AG04449 (cell line): ENCODE data around the gene FXYD7.
"Not testable (repeated sequence)": the region's sequence is repeated elsewhere in the genome, so short reads cannot be mapped to it uniquely, and the experiment has no call there.

Experiments
- CTCF ChIA-PET: fragments of 350-600 bp; formaldehyde crosslinking; extraction: SDS; loops from one replicate; lab custom pipeline; 2021; ENCODE audit warnings: antibody characterized with exemption; lab: Yijun Ruan, JAX
- POLR2A ChIA-PET: fragments of 400-600, 350-600 bp; formaldehyde crosslinking; extraction: SDS; loops from one replicate; lab custom pipeline; 2020; ENCODE audit warnings: antibody characterized with exemption, inconsistent platforms; lab: Yijun Ruan, JAX
- DNase-seq: peaks from one replicate; pipeline ENCODE4 v3.0.0-alpha.2; 2010; ENCODE audit warnings: low read depth, low spot score
- H3K4me3 ChIP-seq: 2 replicates; pipeline ENCODE4 v1.5.1; 2011; ENCODE audit warnings: low read depth, mild to moderate bottlenecking, control low read depth, low read length
- CTCF ChIP-seq: IDR thresholded peaks from one replicate; pipeline ENCODE4 v1.5.1; 2011; ENCODE audit warnings: mild to moderate bottlenecking, moderate library complexity, low read length, control low read depth, inconsistent platforms; ENCODE audit not compliant: insufficient read depth; ENCODE audit errors: missing control alignments

The FXYD7 gene

GRCh38 chr19:35151273-35152065 is 8.4 kb downstream of the FXYD7 start:
- ChIA-PET CTCF (interaction anchor here (0.9 to 6.5 kb wide), 6 partner anchors 8 to 108 kb away, joined by 3 to 104 read pairs (median 4); partner anchors contain the start of genes FXYD7 and LGI4), POLR2A (no interaction called here)
- TF ChIP-seq CTCF: no peak
- no peak overlapping the region for H3K4me3 ChIP-seq
- DNase-seq: no peak

- H3K4me3 ChIP-seq, DNase-seq, POLR2A ChIA-PET: not testable (repeated sequence)
- CTCF ChIA-PET: interaction anchor here (0.9 to 6.5 kb wide), 13 partner anchors 10 to 108 kb away, joined by 3 to 104 read pairs (median 6); partner anchors contain the start of genes FXYD3, FXYD7 and LGI4
Measured at GRCh38 chr19:35153129-35153522, 10.1 kb downstream of the FXYD7 start.

- ChIA-PET POLR2A (interaction anchor here (0.5 to 2.0 kb wide), 2 partner anchors 12 to 125 kb away, joined by 3 to 10 read pairs; no protein-coding TSS in a partner anchor), CTCF (interaction anchor here (0.9 to 6.5 kb wide), 17 partner anchors 9 to 116 kb away, joined by 3 to 104 read pairs (median 5); partner anchors contain the start of genes FXYD3, FXYD7 and LGI4)
- peak overlapping the region; percentile 89 for H3K4me3 ChIP-seq
- peak; percentile 84 for TF ChIP-seq CTCF
- DNase-seq: no peak
Measured at GRCh38 chr19:35153701-35154524, 10.9 kb downstream of the FXYD7 start.

- ChIA-PET POLR2A (interaction anchor here (2.0 kb wide), 1 partner anchor 13 kb away, joined by 10 read pairs; no protein-coding TSS in a partner anchor), CTCF (interaction anchor here (0.9 to 6.5 kb wide), 15 partner anchors 8 to 115 kb away, joined by 3 to 104 read pairs (median 6); partner anchors contain the start of genes FXYD3, FXYD7 and LGI4)
- TF ChIP-seq CTCF: no peak
- DNase-seq: peak; percentile 29
- H3K4me3 ChIP-seq: peak within 1 kb of the TSS; percentile 89
Measured at GRCh38 chr19:35154525-35155406, 11.7 kb downstream of the FXYD7 start, which contains the start of gene FXYD5. Gene FXYD5 (plus strand): TSS chr19:35154735. CDS start chr19:35155551, 816 bp downstream.

GRCh38 chr19:35155441-35155840 is 12.4 kb downstream of the FXYD7 start:
- no peak for DNase-seq
- ChIA-PET CTCF (interaction anchor here (0.7 to 6.5 kb wide), 4 partner anchors 13 to 86 kb away, joined by 3 to 104 read pairs (median 14); partner anchors contain the start of genes FXYD7 and LGI4), POLR2A (interaction anchor here (2.0 kb wide), 1 partner anchor 14 kb away, joined by 10 read pairs; no protein-coding TSS in a partner anchor)
- peak overlapping the region; percentile 89 for H3K4me3 ChIP-seq
- TF ChIP-seq CTCF: no peak
